NCI-H2107 (cell line): ENCODE data around the gene NT5C2.
"Not testable (repeated sequence)": the region's sequence is repeated elsewhere in the genome, so short reads cannot be mapped to it uniquely, and the experiment has no call there.

Source experiments
- DNase-seq: peaks from one replicate; lab custom pipeline; 2025; lab: John Stamatoyannopoulos, UW

The NT5C2 gene

DNA sequence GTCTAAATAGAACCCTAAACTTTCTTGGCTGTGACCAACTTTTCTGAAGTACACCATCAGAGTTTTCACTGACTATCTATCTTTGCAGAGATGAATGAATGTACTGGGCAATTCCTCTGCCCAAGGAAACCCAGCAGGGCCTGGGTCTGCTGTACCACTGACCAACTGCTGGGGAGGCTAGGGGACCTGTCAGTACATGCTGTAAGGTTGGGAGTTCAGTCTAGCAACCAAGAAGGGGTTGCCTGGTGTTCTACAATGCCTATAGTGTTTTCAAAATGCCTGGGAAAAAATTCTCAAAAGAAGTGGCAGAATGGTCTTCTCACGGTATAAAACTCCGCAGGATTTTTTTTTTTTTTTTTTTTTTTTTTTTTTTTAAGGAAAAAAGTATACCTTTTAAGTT lies 106.3 kb downstream of the NT5C2 start:
- DNase-seq, result no peak

DNA sequence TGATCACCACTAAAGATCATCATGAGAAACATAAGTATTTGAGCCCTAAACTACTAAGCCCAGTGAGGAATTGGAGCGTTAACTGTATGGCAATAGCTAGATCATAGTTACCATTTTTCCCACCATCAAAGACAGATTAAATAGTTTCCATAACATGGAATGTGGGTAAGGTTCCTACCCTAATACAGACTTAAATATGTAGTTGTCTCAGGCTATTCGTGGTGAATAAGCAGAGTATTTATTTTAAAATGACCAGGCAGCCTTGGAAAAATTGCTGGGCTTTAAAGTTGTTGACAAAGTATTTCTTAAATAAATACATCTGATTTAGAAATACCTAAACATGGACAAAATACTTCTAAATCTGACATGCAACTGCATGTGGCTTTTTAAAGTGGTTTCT lies 106.8 kb downstream of the NT5C2 start:
- DNase-seq, result no peak

DNA sequence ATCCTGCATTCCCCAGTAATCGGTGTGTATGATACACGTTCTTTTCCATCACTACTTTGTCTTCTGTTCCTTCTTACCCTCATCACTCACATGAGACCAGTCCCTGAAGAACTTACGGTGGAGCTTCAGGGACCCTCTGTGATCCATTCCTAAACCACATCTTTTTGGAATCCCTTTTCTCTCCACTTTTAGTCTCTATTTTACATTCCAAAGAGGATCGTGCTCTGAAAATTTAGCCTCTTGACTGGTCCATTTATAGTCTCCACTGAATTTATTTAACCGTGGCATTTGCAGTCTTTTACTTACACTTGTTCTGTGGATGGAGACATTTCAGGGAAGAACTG lies 109.1 kb downstream of the NT5C2 start:
- DNase-seq, result no peak

DNA sequence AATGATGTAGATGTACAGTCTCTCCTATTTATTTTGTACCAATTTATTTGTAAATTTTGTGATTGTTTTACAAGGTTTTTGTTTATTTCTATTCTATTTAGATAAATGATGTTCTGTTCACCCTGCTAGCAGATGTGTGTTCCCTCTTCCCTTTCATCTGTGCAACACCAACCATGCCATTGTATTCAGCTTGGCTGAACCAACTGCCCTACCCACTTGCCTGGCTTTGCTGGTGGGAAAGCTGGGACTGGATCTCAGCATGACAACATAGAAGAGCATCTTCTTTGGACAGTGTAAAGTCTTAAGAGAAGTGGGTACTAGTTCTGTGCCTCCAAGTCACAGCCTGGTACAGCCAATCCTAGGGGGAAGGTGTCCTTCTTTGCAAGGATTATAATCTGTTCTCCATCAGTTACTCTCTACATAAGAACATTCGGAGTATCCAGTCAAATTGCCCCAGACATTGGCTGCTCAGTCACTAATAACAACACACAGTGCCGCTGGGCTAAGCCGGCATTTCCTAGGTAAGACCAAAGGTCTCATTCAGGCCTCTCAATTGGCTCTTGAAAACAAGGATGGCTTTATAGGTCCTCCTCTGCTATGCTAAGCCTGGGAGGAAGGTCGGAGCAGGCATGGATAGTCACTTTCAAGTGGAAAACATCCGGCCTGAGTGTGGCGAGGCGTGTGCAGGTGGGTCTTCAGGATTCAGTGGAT lies 109.7 kb downstream of the NT5C2 start:
- DNase-seq, result no peak

DNA sequence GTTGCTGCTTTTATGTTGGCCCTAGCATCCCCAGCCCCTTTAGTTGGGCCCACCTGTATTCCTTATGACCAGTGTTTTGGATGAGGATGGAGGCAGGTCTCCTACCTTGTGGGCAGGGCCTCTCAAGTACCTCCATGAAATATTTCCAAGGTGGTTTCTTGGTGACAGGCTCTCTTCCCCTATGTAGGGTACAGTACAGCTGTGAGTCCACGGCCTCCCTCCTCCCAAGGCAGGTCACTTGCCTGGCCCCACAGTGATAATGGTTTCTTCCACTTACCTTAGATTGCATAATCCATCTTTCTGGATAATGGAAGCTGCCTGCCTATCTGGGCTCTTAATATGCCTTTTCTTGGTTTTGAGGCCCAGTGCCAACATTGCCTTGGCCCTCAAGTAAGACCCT lies 110.4 kb downstream of the NT5C2 start:
- no peak for DNase-seq

DNA sequence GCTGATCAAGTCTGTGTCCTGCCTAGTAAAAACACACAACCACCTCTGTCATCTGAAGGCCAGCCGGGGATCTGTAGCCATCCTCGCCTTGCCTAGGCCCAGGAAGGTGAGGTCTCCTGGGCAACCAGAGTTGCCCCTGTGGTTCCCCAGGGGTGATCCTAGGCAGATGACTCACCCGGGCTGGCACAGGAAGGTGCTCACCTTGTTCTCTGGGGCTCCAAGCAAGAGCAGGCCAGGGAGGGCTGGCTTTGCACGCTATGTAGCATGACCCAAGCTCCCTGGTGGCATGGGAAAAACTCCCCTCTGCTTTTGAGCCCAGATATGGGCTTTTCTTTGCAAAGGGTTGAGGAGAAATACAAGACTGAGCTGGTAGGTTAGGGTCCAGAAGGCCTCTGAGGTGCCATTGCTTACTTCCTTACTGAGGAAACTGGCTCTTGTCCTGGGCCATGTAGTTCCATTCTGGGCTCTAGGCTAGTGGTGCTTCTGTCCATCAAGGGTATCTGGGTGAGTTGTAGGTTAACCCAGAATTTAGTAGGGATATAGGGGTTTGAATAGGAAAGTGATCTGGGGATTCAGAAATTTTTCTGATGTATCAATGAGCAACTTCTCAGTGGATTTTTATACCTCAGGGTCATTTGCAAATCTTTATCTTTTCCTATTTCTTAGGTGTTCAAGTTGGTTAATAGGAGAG lies 112.0 kb downstream of the NT5C2 start:
- DNase-seq, result no peak

DNA sequence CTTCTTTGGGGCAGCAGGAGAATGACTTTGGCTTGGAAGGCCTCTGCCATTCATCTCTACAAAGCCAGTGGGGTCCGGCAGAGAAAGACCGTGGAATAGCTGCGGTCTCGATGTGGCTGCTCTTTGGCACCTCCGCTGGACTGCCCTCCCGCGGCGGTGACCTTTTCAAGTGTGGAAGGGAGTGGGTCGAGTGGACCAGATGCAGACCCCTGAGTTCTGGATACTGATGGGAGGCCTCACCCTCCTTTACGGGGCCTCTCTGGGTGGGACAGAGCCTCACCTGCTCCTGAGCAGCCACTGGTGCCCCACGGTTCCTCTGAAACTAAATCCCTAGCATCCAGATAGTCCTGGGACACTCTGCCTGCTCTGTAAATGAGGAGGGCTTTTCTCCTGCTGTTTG lies 113.1 kb downstream of the NT5C2 start:
- DNase-seq, result no peak

DNA sequence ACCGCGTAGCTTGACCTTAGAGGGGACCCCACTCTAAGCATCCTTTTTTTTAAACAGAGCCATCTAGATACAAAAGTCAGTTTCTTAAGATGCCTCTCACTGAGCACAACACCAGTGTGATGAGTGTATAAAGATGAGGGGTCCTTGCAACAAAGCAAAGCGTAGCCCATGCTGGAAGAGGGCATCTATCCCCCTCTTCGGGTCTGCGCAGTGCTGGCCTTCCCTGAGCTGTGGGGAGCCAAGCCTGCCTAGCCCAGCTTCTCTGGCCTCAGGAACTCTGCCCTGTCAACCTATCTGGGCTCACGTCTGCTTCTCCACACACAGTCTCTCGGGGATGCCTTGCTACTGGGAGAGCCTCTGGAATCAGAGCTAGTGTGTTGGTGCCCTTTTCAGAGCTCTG lies 114.0 kb downstream of the NT5C2 start:
- no peak for DNase-seq

DNA sequence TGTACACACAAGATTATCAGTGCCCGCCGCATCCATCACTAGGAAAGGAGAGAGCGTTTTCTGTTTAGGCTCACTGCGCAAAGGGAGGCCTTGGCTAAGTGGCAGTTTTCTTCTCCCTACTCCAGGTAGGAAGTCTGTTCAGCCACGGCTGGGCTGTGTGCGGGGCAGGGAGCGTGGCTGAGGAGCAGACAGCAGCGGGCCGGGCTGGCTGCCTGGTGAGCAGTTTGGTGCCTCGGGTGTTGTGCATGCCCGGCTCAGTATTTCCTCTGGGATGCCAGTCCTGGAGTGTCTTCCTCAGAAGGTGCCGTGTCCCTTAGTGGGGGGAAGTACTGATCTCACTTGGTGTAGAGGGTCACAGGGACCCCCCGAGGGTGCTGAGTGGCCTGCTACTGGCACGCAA lies 114.4 kb downstream of the NT5C2 start:
- DNase-seq, result no peak

DNA sequence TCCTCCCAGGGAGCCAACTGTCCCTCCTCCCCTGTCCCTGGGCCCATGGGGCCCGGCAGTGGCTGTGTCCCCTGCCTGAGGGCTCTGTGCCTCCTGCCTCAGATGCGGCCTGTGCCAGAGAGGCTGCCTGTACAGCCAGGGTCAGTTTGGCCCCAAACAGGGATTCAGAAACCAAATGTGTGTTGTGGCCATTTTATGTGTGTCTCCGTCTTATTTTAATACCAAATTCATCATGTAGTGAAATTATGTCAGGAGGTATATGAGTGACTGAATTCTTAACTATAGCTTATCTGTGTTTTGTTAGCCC lies 114.8 kb downstream of the NT5C2 start:
- no peak for DNase-seq

DNA sequence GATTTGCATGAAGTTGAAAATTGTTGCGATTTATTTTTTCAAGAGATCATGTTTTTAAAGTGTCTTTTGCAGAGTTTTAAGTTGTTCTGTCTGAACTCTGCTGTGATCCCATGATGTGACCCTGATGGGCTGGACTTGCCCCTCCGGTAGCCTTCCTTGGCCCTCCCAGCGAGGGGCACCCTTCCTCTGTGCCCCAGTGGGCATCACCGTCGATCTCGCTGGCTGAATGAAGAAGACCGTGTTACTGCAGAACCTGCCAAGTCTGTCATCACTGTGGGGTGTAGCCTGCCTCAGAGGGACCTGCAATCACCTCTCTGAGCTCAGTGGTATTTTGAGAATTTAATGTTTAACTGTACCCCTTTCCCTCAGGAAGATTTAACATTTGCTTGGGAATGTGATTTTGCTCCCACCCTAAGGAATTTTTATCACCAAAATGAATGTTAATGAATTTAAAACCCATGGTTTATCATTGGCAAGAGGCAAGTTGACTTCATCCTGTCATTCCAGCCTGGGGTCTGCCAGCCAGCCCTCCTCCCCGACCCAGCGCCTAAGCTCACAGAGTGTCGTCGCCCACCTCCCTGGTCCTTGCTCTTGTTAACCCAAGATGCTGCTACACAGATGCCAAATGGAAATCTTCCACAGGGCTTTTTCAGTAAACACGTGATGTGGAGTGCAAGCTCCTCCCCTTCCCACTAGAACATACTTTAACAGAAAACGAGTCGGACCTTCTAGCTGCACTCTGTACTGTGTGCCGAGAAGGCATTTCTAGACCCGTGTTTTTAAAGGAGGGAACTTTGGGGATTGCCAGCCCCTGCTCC lies 115.4 kb downstream of the NT5C2 start:
- DNase-seq, result no peak

DNA sequence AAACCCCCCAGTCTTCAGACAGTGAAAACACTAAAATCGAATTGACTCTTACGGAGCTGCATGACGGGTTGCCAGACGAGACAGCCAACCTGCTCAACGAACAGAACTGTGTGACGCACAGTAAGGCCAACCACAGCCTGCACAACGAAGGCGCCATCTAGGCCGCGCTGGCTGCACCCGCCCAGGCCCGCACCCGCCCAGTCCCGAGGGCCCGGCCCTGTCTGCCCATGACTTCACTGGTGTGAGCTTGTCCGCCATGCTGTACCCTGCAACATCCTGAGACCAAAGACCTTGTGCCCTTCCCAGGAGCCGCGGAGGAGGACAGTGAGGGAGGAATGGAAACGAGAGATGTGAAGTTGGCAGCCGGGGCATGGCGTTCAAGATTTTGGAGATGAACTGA lies 116.1 kb downstream of the NT5C2 start:
- no peak for DNase-seq

DNA sequence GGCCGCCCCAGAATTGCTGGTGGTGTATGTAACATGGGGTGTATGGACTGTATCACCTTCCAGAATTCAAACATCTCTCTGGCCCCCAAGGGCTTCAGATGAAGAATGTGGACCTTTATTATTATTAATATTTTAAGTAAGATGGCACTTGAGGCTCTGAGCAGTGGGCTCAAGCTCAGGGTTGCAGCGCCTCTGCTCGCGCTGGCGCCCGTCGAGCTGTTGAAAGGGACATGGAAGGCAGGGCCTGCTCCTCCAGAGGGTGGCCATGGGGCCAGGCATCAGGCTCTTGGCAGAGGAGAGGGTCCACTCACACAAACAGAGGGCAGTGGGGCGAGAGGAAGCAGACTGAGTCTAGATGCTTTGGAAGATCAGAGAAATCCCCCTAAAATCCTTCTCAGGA lies 120.2 kb downstream of the NT5C2 start:
- no peak for DNase-seq

DNA sequence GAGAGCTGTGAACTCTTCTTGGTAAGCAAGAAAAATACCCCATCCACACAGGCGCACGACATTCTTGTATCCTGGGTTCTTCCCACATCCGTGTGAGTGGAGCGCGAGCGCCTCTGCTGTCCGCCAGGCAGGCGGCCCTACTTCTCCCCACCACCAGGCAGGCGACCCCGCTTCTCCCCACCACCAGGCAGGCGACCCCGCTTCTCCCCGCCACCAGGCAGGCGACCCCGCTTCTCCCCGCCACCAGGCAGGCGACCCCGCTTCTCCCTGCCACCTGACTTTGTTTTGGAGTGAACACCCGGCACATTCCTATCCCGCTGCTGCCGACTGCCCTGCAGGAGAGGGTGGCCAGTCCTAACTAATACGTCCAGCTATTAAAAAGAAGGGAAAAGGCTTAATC lies 120.8 kb downstream of the NT5C2 start:
- DNase-seq, result no peak

DNA sequence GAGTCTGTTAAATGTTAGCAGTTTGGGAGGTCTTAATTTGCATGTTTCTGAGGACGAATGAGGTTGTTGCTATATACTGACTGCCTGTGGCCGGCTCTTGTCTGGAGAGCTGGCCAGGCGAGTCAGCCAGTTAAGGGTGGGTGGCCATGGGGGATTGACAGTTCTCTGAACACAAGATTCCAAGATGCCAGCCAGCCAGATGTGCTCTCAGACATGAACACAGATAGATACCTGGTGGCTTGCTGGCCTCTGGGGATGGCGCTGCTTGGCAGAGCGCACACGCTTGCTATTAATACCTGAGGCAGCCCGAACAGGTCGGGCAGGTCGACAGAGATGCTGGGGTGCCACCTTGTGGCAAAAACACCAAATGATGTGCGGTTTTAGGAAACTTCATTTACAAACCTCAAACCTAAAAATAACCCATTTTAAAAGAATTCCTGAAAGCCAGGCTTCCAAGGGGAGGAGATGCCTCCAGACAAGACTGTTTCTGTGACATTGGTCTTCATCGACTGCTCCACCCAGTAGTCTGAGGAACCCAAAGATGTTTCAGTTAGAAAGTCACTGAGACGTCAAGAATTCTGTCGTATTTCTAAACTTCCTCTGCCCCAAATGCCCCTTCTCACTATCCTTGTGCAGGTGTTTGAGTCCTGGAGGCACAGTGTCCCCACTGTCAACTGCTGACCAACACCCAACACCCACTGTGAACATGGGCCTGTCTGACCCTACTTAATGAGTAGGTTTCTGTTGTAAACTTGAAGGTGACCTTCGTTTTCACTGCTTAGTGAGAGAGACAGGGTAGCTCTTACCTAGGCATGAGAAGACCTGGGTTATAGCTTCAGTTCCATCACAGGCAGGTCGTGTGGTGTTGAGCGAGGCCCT lies 123.4 kb downstream of the NT5C2 start:
- DNase-seq, result peak; percentile 13

DNA sequence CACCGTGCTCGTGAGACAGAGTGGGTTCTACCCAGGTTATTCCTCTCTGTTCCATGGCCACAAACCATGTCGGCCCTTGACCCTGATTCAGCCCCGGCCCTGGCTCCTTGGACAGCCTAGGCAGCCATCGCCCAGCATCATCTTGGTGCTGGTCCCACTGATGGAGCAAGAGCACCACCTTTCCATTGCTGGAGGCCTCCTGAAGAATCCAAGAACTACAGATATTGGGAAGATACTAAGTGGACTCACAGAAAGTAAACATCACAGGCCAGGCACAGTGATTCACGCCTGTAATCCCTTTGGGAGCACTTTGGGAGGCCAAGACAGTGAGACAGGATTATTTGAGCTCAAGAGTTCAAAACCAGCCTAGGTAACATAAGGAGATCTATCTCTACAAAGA lies 125.1 kb downstream of the NT5C2 start:
- DNase-seq, result no peak

DNA sequence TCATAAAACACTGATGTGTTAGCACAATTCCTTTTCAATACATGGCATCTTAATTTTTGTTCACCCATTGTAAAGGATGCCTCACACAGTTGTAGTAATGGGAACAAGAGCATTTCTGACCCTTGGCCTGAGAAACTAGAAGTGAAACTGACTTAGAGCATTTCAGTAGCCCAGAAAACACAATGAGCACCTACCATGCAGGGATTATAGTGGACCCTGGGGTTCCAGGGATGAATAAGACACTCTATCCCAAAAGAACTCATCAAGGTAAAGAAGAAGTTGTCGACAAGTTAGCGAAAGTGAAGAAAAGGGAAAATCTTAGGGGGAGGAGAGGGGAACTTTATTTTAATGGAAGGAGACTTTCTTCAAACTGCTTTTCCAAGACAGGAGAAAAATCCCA lies 125.6 kb downstream of the NT5C2 start:
- no peak for DNase-seq

DNA sequence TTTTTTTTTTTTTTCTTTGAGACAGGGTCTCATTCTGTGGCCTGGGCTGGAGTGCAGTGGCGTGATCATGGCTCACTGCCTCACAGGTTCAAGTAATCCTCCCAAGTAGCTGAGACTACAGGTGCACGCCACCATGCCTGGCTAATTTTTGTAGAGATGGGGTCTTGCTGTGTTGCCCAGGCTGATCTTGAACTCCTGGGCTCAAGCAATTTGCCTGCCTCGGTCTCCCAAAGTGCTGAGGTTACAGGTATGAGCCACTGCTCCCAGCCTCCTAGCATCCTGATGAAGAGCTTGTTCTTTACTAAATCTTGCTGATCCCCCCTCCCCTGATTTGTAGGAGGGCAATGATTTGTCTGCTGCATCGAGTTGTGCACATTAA lies 126.0 kb downstream of the NT5C2 start:
- not testable (repeated sequence) for DNase-seq

DNA sequence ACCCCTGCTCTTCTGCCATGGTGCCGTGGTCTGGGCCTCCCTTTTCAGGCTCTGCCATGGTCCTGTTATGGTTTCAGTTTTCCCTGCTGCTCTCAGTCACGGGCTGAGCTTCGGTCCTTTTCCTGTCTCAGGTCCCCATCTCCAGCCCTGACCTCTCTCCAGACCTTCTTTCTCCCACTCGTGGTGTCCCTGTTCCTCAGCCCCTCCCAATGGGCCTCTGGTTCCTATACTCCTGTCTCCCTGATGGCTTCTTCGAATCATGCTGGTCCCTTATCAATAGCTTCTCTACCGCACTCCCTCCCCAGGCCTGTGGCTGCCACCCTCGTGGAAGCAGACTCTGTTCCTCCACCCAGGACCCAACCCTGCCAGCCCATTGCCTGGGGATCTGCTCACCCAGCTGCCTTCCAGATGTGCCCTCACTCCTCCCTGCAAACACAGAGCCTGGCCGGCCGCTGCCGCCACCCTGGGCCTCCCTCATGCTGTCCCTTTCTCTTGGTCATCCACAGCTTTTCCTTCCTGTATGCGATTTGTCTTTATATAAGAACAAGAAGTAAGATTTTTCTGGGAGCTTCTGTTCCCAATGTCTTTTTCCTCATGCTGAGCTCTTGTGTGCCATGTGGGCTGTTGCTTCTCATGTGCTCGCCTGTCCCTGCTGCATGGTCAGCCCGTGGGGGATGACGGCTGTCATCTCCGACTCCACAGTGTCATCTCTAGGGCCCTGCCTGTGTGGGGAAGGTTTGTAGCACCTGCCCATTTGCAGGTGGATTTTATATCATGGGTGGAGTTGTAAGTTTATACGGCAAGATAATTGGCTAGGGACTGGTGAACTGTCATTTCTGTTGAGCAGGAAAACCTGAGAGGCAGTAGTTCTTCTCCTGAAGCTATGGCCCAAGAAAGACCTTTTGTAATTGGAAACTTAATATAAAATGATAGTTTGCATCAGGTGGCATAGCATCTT lies 126.7 kb downstream of the NT5C2 start:
- DNase-seq, result no peak

DNA sequence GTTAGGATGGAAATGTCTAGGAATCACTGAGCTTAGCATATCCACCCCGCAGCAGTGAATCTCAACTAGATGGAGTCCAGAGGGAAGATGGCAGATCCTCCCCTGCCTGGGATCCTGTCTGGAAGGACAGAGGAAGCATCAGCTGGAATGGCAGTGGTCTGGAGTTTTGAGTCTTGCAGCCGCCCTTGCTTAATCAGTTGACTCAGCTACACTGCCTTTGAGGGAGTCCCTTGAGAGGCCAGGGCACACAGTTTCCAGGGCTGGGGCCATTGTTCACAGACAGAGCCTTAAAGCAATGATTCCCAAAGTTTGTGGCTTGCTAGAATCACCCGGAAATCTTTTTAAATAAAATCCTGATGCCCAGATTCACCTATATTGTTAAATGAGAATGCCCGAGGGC lies 128.1 kb downstream of the NT5C2 start:
- DNase-seq, result no peak

DNA sequence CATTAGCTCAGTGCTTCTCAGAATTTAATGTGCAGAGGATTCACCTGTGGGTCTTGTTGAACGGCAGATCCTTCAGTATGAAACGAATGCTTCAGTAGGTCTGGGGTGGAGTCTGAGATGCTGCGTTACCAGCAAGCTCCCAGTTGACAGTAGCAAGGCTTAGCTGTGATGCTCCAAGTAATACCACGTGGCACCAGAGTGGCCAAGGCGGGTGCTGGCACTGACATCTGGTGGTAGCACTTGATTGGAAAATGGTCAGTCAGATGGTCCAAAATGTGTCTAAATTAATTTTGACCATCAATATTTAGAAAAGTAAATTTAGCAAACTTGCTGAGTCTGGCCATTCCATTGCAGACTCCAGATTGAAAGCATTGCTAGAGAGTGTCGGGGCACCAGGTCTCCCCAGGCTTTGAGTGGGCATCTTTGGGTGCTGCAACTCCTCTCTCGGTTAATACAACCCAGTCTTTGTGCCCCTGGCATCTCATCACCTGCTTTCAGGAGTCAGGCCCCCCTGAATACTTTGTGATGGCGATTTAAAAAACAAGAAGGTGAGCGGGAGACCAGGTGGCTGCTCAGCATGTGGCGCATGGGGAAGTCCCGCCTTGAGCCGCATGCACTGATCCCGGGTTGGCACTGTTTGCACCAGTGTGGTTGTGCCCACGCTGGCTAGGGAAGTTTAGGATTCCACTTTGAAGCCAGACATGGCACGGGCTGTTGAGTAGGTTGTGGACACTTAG lies 130.1 kb downstream of the NT5C2 start:
- no peak for DNase-seq
